ENCODE data around the gene MAMLD1.

The MAMLD1 gene

GRCh38 chrX:150429594-150429993 lies 66.5 kb downstream of the MAMLD1 start:
- Histone ChIP-seq H3K36me3 (ENCODE audit: control insufficient read depth, insufficient read depth, low read length) (no peaks in the 10 kb centered on the region), H3K27me3 (ENCODE audit: control insufficient read depth, insufficient read depth, low read length) (no peaks in the 10 kb centered on the region), H3K9ac (ENCODE audit: low read length) (no peak overlapping the region), H3K27ac (ENCODE audit: low read depth, low read length) (no peak overlapping the region), H3K4me1 (ENCODE audit: control insufficient read depth, insufficient read depth, low read length) (no peaks in the 10 kb centered on the region), H3K4me3 (ENCODE audit: low read depth, low read length) (no peak overlapping the region), H3K9me3 (ENCODE audit: control insufficient read depth, insufficient read depth, low read depth, low read length) (no peaks in the 10 kb centered on the region)

DNA sequence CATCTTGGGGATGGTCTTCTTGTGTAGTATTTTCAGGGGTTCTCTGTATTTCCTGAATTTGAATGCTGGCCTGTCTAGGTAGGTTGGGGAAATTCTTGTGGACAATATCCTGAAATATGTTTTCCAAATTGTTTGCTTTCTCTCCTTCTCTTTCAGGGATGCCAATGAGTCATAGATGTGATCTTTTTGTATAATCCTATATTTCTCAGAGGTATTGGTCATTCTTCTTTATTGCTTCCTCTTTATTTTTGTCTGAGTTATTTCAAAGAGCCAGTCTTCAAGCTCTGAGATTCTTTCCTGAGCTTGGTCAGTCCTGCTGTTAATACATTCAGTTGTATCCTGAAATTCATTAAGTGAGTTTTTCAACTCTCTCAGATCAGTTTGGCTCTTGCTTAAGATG lies 73.1 kb downstream of the MAMLD1 start:
- Histone ChIP-seq H3K27me3 (ENCODE audit: control insufficient read depth, insufficient read depth, low read length) (no peaks in the 10 kb centered on the region; the same call in 1 of the 2 replicates), H3K4me1 (ENCODE audit: control insufficient read depth, insufficient read depth, low read length) (no peaks in the 10 kb centered on the region), H3K4me3 (ENCODE audit: low read depth, low read length) (no peak overlapping the region), H3K9me3 (ENCODE audit: control insufficient read depth, insufficient read depth, low read depth, low read length) (no peaks in the 10 kb centered on the region), H3K9ac (ENCODE audit: low read length) (no peak overlapping the region), H3K36me3 (ENCODE audit: control insufficient read depth, insufficient read depth, low read length) (no peaks in the 10 kb centered on the region), H3K27ac (ENCODE audit: low read depth, low read length) (no peak overlapping the region)

DNA sequence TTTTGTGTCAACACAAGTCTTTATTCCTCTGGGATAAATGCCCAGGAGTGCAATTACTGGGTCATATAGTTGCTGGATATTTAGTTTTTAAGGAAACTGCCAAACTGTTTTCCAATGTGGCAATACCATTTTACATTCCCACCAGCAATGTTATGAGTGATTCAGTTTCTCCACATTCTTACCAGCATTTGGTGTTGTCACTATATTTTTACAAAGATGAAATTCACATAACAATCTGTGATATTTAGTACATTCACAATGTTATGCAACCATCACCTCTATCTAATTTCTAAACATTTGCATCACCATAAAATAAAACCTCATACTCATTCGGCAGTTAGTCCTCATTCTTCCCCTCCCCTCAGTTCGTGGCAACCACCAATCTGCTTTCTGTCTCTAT lies 75.0 kb downstream of the MAMLD1 start:
- H3K27ac ChIP-seq (ENCODE audit: low read depth, low read length): no peak overlapping the region
- no peaks in the 10 kb centered on the region for H3K36me3 ChIP-seq (ENCODE audit: control insufficient read depth, insufficient read depth, low read length)
- H3K27me3 ChIP-seq (ENCODE audit: control insufficient read depth, insufficient read depth, low read length): no peaks in the 10 kb centered on the region; the same call in 1 of the 2 replicates
- H3K9me3 ChIP-seq (ENCODE audit: control insufficient read depth, insufficient read depth, low read depth, low read length): no peaks in the 10 kb centered on the region
- H3K9ac ChIP-seq (ENCODE audit: low read length): no peak overlapping the region
- no peaks in the 10 kb centered on the region for H3K4me1 ChIP-seq (ENCODE audit: control insufficient read depth, insufficient read depth, low read length)
- H3K4me3 ChIP-seq (ENCODE audit: low read depth, low read length): no peak overlapping the region

GRCh38 chrX:150446151-150446550 lies 83.0 kb downstream of the MAMLD1 start:
- no peak overlapping the region for H3K4me3 ChIP-seq (ENCODE audit: low read depth, low read length)
- no peaks in the 10 kb centered on the region for H3K9me3 ChIP-seq (ENCODE audit: control insufficient read depth, insufficient read depth, low read depth, low read length)
- no peak overlapping the region for H3K9ac ChIP-seq (ENCODE audit: low read length)
- H3K27me3 ChIP-seq (ENCODE audit: control insufficient read depth, insufficient read depth, low read length): no peaks in the 10 kb centered on the region
- H3K27ac ChIP-seq (ENCODE audit: low read depth, low read length): no peak overlapping the region
- H3K4me1 ChIP-seq (ENCODE audit: control insufficient read depth, insufficient read depth, low read length): no peaks in the 10 kb centered on the region
- no peaks in the 10 kb centered on the region for H3K36me3 ChIP-seq (ENCODE audit: control insufficient read depth, insufficient read depth, low read length)

DNA sequence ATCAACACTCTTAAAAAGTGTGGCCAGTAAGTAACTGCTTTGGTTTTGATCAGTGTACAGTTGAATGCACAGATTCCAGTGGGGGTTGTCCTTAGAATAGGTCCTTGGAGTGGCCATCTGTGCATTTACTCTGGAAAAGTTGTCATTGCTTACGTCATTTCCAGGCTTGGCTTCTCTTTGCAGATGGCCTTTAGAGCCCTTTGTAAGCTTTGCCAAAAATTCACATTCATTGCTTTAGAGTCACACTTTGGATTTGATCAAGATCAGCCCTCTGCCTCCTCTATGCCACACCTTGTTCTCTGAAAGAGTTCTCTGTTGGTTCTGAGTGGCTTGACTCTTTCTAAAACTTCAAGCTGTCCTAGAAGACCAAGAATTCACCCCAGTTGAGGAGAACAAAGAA lies 83.9 kb downstream of the MAMLD1 start:
- Histone ChIP-seq H3K36me3 (ENCODE audit: control insufficient read depth, insufficient read depth, low read length) (no peaks in the 10 kb centered on the region), H3K9me3 (ENCODE audit: control insufficient read depth, insufficient read depth, low read depth, low read length) (no peaks in the 10 kb centered on the region), H3K27ac (ENCODE audit: low read depth, low read length) (no peak overlapping the region), H3K4me3 (ENCODE audit: low read depth, low read length) (no peak overlapping the region), H3K9ac (ENCODE audit: low read length) (no peak overlapping the region), H3K4me1 (ENCODE audit: control insufficient read depth, insufficient read depth, low read length) (no peaks in the 10 kb centered on the region), H3K27me3 (ENCODE audit: control insufficient read depth, insufficient read depth, low read length) (no peaks in the 10 kb centered on the region)

- H3K27me3 ChIP-seq (ENCODE audit: control insufficient read depth, insufficient read depth, low read length): no peaks in the 10 kb centered on the region
- H3K36me3 ChIP-seq (ENCODE audit: control insufficient read depth, insufficient read depth, low read length): no peaks in the 10 kb centered on the region
- H3K9ac ChIP-seq (ENCODE audit: low read length): no peak overlapping the region
- no peaks in the 10 kb centered on the region for H3K9me3 ChIP-seq (ENCODE audit: control insufficient read depth, insufficient read depth, low read depth, low read length)
- H3K4me3 ChIP-seq (ENCODE audit: low read depth, low read length): no peak overlapping the region
- 0 out of 2 replicates have a peak, but pooled peaks cover 3% of the 10 kb centered on the region for H3K4me1 ChIP-seq (ENCODE audit: control insufficient read depth, insufficient read depth, low read length)
- H3K27ac ChIP-seq (ENCODE audit: low read depth, low read length): no peak overlapping the region
These were observed 86.2 kb downstream of the MAMLD1 start for GRCh38 chrX:150449313-150449712.

GRCh38 chrX:150450519-150451177 lies 87.5 kb downstream of the MAMLD1 start:
- Histone ChIP-seq H3K9me3 (ENCODE audit: control insufficient read depth, insufficient read depth, low read depth, low read length) (no peaks in the 10 kb centered on the region), H3K27me3 (ENCODE audit: control insufficient read depth, insufficient read depth, low read length) (no peaks in the 10 kb centered on the region), H3K36me3 (ENCODE audit: control insufficient read depth, insufficient read depth, low read length) (no peaks in the 10 kb centered on the region), H3K4me3 (ENCODE audit: low read depth, low read length) (no peak overlapping the region), H3K27ac (ENCODE audit: low read depth, low read length) (no peak overlapping the region), H3K9ac (ENCODE audit: low read length) (no peak overlapping the region), H3K4me1 (ENCODE audit: control insufficient read depth, insufficient read depth, low read length) (0 out of 2 replicates have a peak, but pooled peaks cover 3% of the 10 kb centered on the region)

DNA sequence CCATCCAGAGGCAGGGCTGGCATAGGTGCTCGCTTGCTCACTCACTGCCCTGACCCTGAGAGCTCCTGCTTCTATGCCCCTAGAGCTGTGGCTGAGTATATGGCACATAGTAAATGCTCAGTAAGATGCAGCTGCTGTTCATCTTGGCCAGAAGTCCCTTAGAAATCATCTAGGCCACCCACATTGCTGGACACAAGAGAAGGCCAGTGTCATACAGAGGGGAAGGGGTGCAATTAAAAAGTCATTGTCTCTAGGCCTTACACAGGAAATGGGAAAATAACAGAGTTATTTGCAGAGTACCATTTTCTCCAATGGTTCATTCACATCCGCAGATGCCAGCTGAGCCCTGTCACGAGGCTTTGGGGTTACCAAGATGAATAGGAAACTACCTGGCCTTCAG lies 88.8 kb downstream of the MAMLD1 start:
- Histone ChIP-seq H3K4me1 (ENCODE audit: control insufficient read depth, insufficient read depth, low read length) (0 out of 2 replicates have a peak, but pooled peaks cover 3% of the 10 kb centered on the region), H3K36me3 (ENCODE audit: control insufficient read depth, insufficient read depth, low read length) (no peaks in the 10 kb centered on the region), H3K9me3 (ENCODE audit: control insufficient read depth, insufficient read depth, low read depth, low read length) (no peaks in the 10 kb centered on the region; the same call in 1 of the 2 replicates), H3K27ac (ENCODE audit: low read depth, low read length) (no peak overlapping the region), H3K27me3 (ENCODE audit: control insufficient read depth, insufficient read depth, low read length) (no peaks in the 10 kb centered on the region; the same call in 1 of the 2 replicates), H3K4me3 (ENCODE audit: low read depth, low read length) (no peak overlapping the region), H3K9ac (ENCODE audit: low read length) (no peak overlapping the region)

DNA sequence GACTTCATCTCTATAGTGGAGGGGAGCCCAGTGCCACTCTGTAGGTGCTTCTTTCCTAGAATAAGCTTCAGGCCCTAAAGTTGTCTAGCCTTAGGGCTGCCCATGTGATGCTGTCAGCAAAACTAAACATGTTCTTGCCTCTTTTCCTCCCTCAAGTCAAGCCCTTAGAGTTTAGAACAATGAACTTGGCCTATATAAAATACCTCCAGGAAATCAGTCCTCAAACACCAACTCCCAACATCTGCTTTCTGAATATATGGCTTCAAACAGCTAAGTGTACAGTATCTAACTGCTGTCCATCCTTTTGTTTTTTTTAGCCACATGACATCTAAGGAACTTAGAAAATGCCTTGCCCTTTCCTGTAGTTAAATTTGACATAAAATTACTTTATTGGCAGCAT lies 91.0 kb downstream of the MAMLD1 start:
- H3K9me3 ChIP-seq (ENCODE audit: control insufficient read depth, insufficient read depth, low read depth, low read length): no peaks in the 10 kb centered on the region; the same call in 1 of the 2 replicates

DNA sequence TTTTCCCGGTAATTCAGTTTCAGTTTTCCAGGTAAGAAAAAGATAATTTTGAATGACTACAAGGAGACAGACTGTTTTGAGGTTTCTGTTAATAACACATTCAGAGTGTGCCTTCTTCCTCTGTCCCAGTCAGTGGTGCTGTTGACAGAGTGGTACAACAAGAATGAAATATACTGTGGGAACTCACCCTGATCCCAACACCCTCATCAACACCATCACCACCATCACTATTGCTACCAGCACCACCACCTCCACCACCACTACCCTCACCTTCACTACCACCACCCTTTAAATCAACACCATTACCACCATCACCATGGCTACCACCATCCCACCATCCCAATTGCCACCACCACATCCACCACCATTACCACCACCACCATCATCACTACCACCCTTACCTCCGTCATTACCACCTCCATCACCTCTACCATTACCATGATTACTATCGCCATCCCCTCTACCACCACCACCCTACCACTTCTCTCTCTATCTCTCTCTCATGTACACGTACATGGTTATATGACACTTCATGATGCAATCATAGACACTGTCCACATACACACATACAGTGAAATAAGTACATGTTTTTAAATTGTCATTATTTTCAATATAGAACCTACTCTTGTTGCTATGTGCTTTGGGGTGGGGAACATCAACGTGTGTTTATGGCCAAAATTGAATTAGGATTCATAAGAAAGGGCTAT lies 91.5 kb downstream of the MAMLD1 start:
- Histone ChIP-seq H3K36me3 (ENCODE audit: control insufficient read depth, insufficient read depth, low read length) (no peaks in the 10 kb centered on the region), H3K4me1 (ENCODE audit: control insufficient read depth, insufficient read depth, low read length) (0 out of 2 replicates have a peak, but pooled peaks cover 3% of the 10 kb centered on the region), H3K4me3 (ENCODE audit: low read depth, low read length) (no peak overlapping the region), H3K27ac (ENCODE audit: low read depth, low read length) (no peak overlapping the region), H3K9me3 (ENCODE audit: control insufficient read depth, insufficient read depth, low read depth, low read length) (no peaks in the 10 kb centered on the region; the same call in 1 of the 2 replicates), H3K27me3 (ENCODE audit: control insufficient read depth, insufficient read depth, low read length) (no peaks in the 10 kb centered on the region; the same call in 1 of the 2 replicates), H3K9ac (ENCODE audit: low read length) (no peak overlapping the region)

More for the DNA sequence above, 91.0 kb downstream of the MAMLD1 start:
- 0 out of 2 replicates have a peak, but pooled peaks cover 3% of the 10 kb centered on the region for H3K4me1 ChIP-seq (ENCODE audit: control insufficient read depth, insufficient read depth, low read length)
- no peak overlapping the region for H3K27ac ChIP-seq (ENCODE audit: low read depth, low read length)
- no peak overlapping the region for H3K9ac ChIP-seq (ENCODE audit: low read length)
- no peaks in the 10 kb centered on the region for H3K36me3 ChIP-seq (ENCODE audit: control insufficient read depth, insufficient read depth, low read length)
- no peaks in the 10 kb centered on the region; the same call in 1 of the 2 replicates for H3K27me3 ChIP-seq (ENCODE audit: control insufficient read depth, insufficient read depth, low read length)
- no peak overlapping the region for H3K4me3 ChIP-seq (ENCODE audit: low read depth, low read length)

- Histone ChIP-seq H3K4me3 (ENCODE audit: low read depth, low read length) (no peak overlapping the region), H3K4me1 (ENCODE audit: control insufficient read depth, insufficient read depth, low read length) (0 out of 2 replicates have a peak, but pooled peaks cover 3% of the 10 kb centered on the region), H3K27ac (ENCODE audit: low read depth, low read length) (no peak overlapping the region), H3K36me3 (ENCODE audit: control insufficient read depth, insufficient read depth, low read length) (no peaks in the 10 kb centered on the region), H3K9me3 (ENCODE audit: control insufficient read depth, insufficient read depth, low read depth, low read length) (no peaks in the 10 kb centered on the region; the same call in 1 of the 2 replicates), H3K27me3 (ENCODE audit: control insufficient read depth, insufficient read depth, low read length) (no peaks in the 10 kb centered on the region; the same call in 1 of the 2 replicates), H3K9ac (ENCODE audit: low read length) (no peak overlapping the region)
These were observed 92.1 kb downstream of the MAMLD1 start for GRCh38 chrX:150455215-150455608.

Data from HUES6 (cell line).